Hematopoietic multipotent progenitor cell treated with erythropoietin and hydrocortisone succinate and interleukin-3 and kit ligand, for 15 days (in vitro differentiated cells): ENCODE measurements around the gene CLCN3.
"Not testable (repeated sequence)": the region's sequence is repeated elsewhere in the genome, so short reads cannot be mapped to it uniquely, and the experiment has no call there.

ENCODE experiments used
- DNase-seq: peaks from one replicate; pipeline ENCODE4 v3.0.0-alpha.2; 2015; ENCODE audit warnings: low spot score

CLCN3 gene

GRCh38 chr4:169619958-169620879, at the start of gene CLCN3:
Gene CLCN3, plus strand, starts transcription at chr4:169620578. Its CDS starts 15,351 bp downstream, at chr4:169635929.
- DNase-seq = peak; percentile 99

- DNase-seq = not testable (repeated sequence)
These were observed 49.4 kb upstream of the CLCN3 start for GRCh38 chr4:169571012-169571411.

GRCh38 chr4:169571435-169571834, 48.9 kb upstream of the CLCN3 start:
- DNase-seq = no peak

GRCh38 chr4:169573889-169574288, 46.5 kb upstream of the CLCN3 start:
- no peak for DNase-seq

- no peak for DNase-seq
These were observed 38.2 kb upstream of the CLCN3 start for GRCh38 chr4:169582203-169582602.

GRCh38 chr4:169582706-169583105, 37.7 kb upstream of the CLCN3 start:
- no peak for DNase-seq

GRCh38 chr4:169583563-169583962, 36.8 kb upstream of the CLCN3 start:
- DNase-seq = no peak

- no peak for DNase-seq
These were observed 27.3 kb upstream of the CLCN3 start for GRCh38 chr4:169593050-169593560.

- DNase-seq = no peak
These were observed 25.7 kb upstream of the CLCN3 start for GRCh38 chr4:169594560-169595195.

GRCh38 chr4:169601016-169601771, 19.2 kb upstream of the CLCN3 start:
- no peak for DNase-seq

GRCh38 chr4:169603312-169603711, 17.1 kb upstream of the CLCN3 start:
- DNase-seq = no peak

- peak; percentile 76 for DNase-seq
These were observed 16.1 kb upstream of the CLCN3 start for GRCh38 chr4:169604131-169604900.

GRCh38 chr4:169604903-169605331, 15.5 kb upstream of the CLCN3 start:
- DNase-seq = no peak

GRCh38 chr4:169611157-169611556, 9.2 kb upstream of the CLCN3 start:
- DNase-seq = peak; percentile 34

- DNase-seq = peak; percentile 90
These were observed 8.1 kb upstream of the CLCN3 start, which contains the start of gene NEK1 for GRCh38 chr4:169611991-169612870. Gene NEK1, minus strand, starts transcription at chr4:169612583. Its CDS starts 9,953 bp downstream, at chr4:169602630.

GRCh38 chr4:169612871-169613859, 7.2 kb upstream of the CLCN3 start:
- DNase-seq = peak; percentile 83

GRCh38 chr4:169615467-169616106, 4.8 kb upstream of the CLCN3 start:
- DNase-seq = no peak

- no peak for DNase-seq
These were observed 3.5 kb upstream of the CLCN3 start for GRCh38 chr4:169616846-169617245.

GRCh38 chr4:169617306-169617705, 3.1 kb upstream of the CLCN3 start:
- no peak for DNase-seq
